ENCODE measurements around the gene KRT3. TPM values are rescaled to one million over a fixed set of nuclear protein-coding genes. Genes with fewer than 3 reads are reported as not detected.

KRT3 gene
- total RNA-seq, 4 donors from 2014 or later = not detected

DNA sequence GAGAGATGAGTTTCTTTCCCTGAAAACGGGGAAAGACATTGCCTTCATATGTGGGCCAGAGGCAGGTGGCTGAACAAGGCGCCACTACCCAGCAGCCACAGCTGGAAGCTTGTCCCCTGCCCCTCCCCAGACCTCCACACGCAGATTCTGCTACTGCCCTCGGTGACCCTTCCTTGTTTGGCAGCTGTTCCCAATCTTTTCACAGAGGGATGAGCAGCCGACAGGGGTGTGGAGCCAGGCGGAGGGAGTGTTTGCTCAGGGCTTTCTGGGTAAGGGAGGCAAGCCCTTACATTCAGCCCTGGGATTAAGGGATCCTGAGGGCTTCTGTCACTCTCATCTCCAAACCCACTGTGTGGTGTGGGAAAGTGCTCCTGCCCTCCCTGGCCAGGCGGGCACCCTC lies 22.5 kb upstream of the KRT3 start:
- H3K9me3 ChIP-seq = no peaks in the 10 kb centered on the region
- TF ChIP-seq POLR2AphosphoS5 (IDR thresholded peaks at IDR 0.05) (no peak), EP300 (IDR thresholded peaks at IDR 0.05) (no peak), POLR2A (IDR thresholded peaks at IDR 0.05; ENCODE audit: low read depth) (no peak)
- no peak for DNase-seq (ENCODE audit: extremely low spot score)
- peaks cover 0 to 24% (median 0%) of the 10 kb centered on the region in 4 donors for H3K27me3 ChIP-seq
- no peak overlapping the region for H3K27ac ChIP-seq (replicated peaks in 1 of 4)
- no peak overlapping the region for H3K4me3 ChIP-seq
- peaks cover 0 to 22% (median 11%) of the 10 kb centered on the region in 4 donors for H3K4me1 ChIP-seq
- H3K36me3 ChIP-seq = no peaks in the 10 kb centered on the region
- intact Hi-C loops (cut with DNase I) = no loop called here
- 36% methylated on average over 2 of the region's 7 CpGs for WGBS

DNA sequence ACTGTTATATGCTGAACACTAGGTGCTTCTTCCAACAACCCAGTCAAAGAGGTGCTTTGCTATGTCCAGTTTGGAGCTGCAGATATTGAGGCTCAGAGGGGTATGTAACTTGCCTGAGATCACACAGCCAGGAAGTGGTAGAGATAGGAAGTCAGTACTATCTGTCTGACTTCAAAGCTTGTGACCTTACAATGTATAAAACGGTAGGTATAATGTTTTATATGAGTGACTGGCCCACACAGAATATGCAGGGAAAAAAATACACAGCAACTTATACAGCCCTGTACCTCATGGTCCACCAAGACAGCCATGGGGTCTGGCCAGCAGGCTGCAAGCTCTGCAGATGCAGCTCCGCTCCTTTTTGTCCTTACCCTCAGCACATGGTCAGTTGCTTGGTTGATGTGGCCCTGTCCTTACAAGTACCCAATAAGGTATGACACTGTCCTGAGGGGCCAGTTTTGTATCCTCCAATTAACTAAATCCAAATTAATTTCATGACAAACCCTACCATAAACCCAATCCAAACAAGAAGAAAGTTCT lies 21.9 kb upstream of the KRT3 start:
- 67% methylated on average over 2 of the region's 2 CpGs for WGBS
- intact Hi-C loops (cut with DNase I) = no loop called here

DNA sequence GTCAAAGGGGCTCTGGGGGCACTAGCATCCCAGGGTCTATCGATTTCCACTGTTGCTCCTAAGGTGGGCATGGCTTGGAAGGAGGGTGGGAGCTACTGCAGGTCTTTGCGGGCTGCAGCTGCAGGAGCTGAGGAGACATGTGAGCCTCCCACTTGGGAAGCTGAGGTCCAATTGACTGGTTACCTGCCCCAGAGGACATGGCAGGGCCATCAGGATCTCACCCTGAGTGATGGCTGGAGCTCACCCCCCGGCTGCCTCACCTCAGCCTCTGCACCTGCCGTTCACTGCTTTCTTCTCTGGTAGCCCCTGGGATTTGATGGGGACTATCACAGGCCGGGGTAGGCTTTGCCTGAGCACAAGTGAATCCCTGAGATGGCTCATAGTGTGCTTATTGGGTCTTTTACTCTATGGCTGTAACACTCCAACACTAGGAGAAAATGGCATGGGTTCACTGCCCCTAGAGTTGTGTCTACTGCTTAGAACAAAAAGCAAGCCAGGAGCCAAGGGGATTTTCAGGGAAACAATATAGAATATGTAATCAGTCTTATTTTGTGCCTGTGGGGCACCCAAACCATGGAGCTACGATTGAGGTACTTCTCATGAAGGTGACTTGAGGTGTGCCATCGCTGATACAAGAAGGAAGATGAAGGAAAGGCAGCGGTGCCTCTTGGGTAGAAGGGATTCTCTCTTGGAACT lies 21.2 kb upstream of the KRT3 start:
- no peaks in the 10 kb centered on the region for H3K36me3 ChIP-seq
- peaks cover 0 to 17% (median 7%) of the 10 kb centered on the region in 4 donors for H3K4me1 ChIP-seq
- intact Hi-C loops (cut with DNase I) = no loop called here
- H3K27me3 ChIP-seq = peaks cover 0 to 24% (median 0%) of the 10 kb centered on the region in 4 donors
- 91% methylated on average over 5 of the region's 8 CpGs for WGBS
- H3K27ac ChIP-seq (replicated peaks in 1 of 4) = no peak overlapping the region
- no peaks in the 10 kb centered on the region for H3K9me3 ChIP-seq
- H3K4me3 ChIP-seq = no peak overlapping the region
- TF ChIP-seq, protein P1, sequence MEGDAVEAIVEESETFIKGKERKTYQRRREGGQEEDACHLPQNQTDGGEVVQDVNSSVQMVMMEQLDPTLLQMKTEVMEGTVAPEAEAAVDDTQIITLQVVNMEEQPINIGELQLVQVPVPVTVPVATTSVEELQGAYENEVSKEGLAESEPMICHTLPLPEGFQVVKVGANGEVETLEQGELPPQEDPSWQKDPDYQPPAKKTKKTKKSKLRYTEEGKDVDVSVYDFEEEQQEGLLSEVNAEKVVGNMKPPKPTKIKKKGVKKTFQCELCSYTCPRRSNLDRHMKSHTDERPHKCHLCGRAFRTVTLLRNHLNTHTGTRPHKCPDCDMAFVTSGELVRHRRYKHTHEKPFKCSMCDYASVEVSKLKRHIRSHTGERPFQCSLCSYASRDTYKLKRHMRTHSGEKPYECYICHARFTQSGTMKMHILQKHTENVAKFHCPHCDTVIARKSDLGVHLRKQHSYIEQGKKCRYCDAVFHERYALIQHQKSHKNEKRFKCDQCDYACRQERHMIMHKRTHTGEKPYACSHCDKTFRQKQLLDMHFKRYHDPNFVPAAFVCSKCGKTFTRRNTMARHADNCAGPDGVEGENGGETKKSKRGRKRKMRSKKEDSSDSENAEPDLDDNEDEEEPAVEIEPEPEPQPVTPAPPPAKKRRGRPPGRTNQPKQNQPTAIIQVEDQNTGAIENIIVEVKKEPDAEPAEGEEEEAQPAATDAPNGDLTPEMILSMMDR (IDR thresholded peaks at IDR 0.05) = no peak
- TF ChIP-seq POLR2A (IDR thresholded peaks at IDR 0.05; ENCODE audit: low read depth) = no peak
- no peak for TF ChIP-seq POLR2AphosphoS5 (IDR thresholded peaks at IDR 0.05)
- TF ChIP-seq EP300 (IDR thresholded peaks at IDR 0.05) = no peak
- no peak for DNase-seq (ENCODE audit: extremely low spot score)

More for the DNA sequence above, 21.9 kb upstream of the KRT3 start:
- Histone ChIP-seq H3K27ac (replicated peaks in 1 of 4) (no peak overlapping the region), H3K4me3 (no peak overlapping the region), H3K4me1 (peaks cover 0 to 22% (median 11%) of the 10 kb centered on the region in 4 donors), H3K9me3 (no peaks in the 10 kb centered on the region), H3K36me3 (no peaks in the 10 kb centered on the region), H3K27me3 (peaks cover 0 to 24% (median 0%) of the 10 kb centered on the region in 4 donors)
- TF ChIP-seq POLR2A (IDR thresholded peaks at IDR 0.05; ENCODE audit: low read depth) (no peak), POLR2AphosphoS5 (IDR thresholded peaks at IDR 0.05) (no peak), EP300 (IDR thresholded peaks at IDR 0.05) (no peak)
- TF ChIP-seq, protein P1 (IDR thresholded peaks at IDR 0.05) = no peak
- no peak for DNase-seq (ENCODE audit: extremely low spot score)

DNA sequence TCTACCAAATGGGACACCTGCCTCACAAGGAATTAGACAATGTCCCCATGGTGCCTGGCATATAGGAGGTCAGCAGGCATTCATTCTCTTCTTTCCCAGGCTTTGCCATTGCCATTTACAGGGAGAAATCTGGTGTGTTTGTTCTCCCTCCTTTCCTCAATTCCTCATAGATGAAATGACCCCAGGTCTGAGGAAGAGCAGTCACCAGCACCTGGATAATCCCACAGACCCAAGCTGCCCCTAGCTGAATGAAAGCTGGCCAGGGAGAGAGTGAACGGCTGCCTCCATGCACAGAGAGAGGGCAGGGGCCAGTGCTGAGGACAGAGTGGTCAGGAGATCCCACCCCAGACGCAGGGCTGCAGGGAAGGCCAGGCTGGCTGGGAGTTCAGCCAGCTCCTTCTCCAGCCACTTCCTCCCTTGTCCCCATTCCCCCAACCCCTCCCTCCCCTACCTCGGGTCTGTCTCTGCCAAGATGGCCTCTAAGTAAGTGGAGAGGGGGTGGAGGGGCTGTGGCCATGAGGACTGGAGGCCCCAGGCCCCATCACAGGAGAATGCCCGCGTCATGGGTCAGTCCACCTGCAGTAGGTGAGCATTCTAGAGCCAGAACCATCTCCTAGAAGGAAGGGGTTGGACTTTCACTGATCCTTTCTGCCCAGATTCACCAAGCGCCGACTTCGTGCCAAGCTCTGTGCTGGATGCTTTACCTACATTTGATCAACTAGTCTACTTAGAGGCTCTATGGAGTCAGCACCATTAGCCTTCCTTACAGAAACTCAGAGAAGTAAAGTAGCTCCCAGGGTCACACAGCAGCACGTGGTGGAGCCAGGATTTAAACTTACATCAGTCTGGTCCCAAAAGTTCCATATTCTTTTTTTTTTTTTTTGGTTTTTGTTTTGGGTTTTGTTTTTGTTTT lies 20.0 kb upstream of the KRT3 start:
- 77% methylated on average over 8 of the region's 9 CpGs for WGBS
- no peak overlapping the region for H3K4me3 ChIP-seq
- no peaks in the 10 kb centered on the region for H3K36me3 ChIP-seq
- H3K4me1 ChIP-seq = peaks cover 0 to 14% (median 7%) of the 10 kb centered on the region in 4 donors
- intact Hi-C loops (cut with DNase I) = no loop called here
- H3K9me3 ChIP-seq = no peaks in the 10 kb centered on the region
- TF ChIP-seq POLR2A (IDR thresholded peaks at IDR 0.05; ENCODE audit: low read depth) (no peak), POLR2AphosphoS5 (IDR thresholded peaks at IDR 0.05) (no peak), EP300 (IDR thresholded peaks at IDR 0.05) (no peak)
- TF ChIP-seq, protein P1 (IDR thresholded peaks at IDR 0.05) = no peak
- H3K27ac ChIP-seq (replicated peaks in 1 of 4) = no peak overlapping the region
- peaks cover 0 to 24% (median 0%) of the 10 kb centered on the region in 4 donors for H3K27me3 ChIP-seq
- DNase-seq (ENCODE audit: extremely low spot score) = no peak

DNA sequence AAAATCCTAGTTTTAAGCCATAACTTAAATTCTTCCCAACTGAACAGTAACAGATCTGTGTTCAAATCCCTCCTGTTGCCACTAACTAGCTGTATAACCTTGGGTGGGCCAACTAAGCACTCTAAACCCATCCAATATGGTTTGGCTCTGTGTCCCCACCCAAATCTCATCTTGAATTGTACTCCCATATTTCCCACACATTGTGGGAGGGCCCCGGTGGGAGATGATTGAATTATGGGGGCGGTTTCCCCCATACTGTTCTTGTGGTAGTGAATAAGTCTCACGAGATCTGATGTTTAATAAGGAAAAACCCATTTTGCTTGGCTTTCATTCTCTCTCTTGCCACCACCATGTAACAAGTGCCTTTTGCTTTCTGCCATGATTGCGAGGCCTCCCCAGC lies 19.2 kb upstream of the KRT3 start:
- no peaks in the 10 kb centered on the region for H3K36me3 ChIP-seq
- no peak overlapping the region for H3K27ac ChIP-seq (replicated peaks in 1 of 4)
- H3K27me3 ChIP-seq = peaks cover 0 to 20% (median 0%) of the 10 kb centered on the region in 4 donors
- no peak overlapping the region for H3K4me3 ChIP-seq
- DNase-seq (ENCODE audit: extremely low spot score) = no peak
- TF ChIP-seq POLR2AphosphoS5 (IDR thresholded peaks at IDR 0.05) = no peak
- no peak for TF ChIP-seq POLR2A (IDR thresholded peaks at IDR 0.05; ENCODE audit: low read depth)
- TF ChIP-seq, protein P1 (IDR thresholded peaks at IDR 0.05) = no peak
- TF ChIP-seq EP300 (IDR thresholded peaks at IDR 0.05) = no peak
- H3K9me3 ChIP-seq = no peaks in the 10 kb centered on the region
- intact Hi-C loops (cut with DNase I) = no loop called here
- WGBS = 94% methylated on average over 4 of the region's 4 CpGs
- peaks cover 0 to 14% (median 7%) of the 10 kb centered on the region in 4 donors for H3K4me1 ChIP-seq
